ENCODE results near the gene SNN.

Gene SNN

GRCh38 chr16:11696266-11697012 lies 28.2 kb downstream of the SNN start:
- H3K27ac ChIP-seq = no peak overlapping the region

DNA sequence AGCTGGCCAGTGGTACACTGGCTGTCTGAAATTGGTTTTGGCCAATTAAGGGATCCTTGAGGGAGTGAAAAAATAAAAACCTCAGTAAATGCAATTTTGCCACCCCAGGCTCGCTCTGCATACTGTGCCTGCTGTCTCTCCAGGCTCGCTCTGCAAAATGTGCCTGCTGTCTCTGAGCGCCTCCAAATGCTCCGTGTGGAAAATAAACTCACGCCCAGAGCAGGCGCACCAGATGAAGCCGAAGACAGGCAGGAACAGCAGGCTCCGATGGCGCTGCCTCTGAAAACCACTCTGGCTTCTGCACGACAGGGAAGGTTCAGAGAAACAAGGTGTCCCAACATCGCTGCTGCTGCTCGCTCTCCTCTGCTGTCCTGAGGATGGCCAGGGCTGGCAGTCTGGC lies 29.1 kb downstream of the SNN start:
- no peak overlapping the region for H3K27ac ChIP-seq
- TF ChIP-seq ZFX (IDR thresholded peaks at IDR 0.05; ENCODE audit: borderline replicate concordance) (no peak), CTCF (IDR thresholded peaks at IDR 0.05) (no peak)

More at GRCh38 chr16:11696266-11697012, 28.2 kb downstream of the SNN start:
- TF ChIP-seq CTCF (IDR thresholded peaks at IDR 0.05) (no peak), ZFX (IDR thresholded peaks at IDR 0.05; ENCODE audit: borderline replicate concordance) (no peak)

GRCh38 chr16:11698271-11698689 lies 30.0 kb downstream of the SNN start:
- TF ChIP-seq CTCF (IDR thresholded peaks at IDR 0.05) (no peak), ZFX (IDR thresholded peaks at IDR 0.05; ENCODE audit: borderline replicate concordance) (no peak)
- no peak overlapping the region for H3K27ac ChIP-seq

- TF ChIP-seq CTCF (IDR thresholded peaks at IDR 0.05) (no peak), ZFX (IDR thresholded peaks at IDR 0.05; ENCODE audit: borderline replicate concordance) (no peak)
- no peak overlapping the region for H3K27ac ChIP-seq
Measured at GRCh38 chr16:11699234-11699894, 31.1 kb downstream of the SNN start.

- no peak overlapping the region for H3K27ac ChIP-seq
Measured at GRCh38 chr16:11700264-11701029, 32.2 kb downstream of the SNN start.

DNA sequence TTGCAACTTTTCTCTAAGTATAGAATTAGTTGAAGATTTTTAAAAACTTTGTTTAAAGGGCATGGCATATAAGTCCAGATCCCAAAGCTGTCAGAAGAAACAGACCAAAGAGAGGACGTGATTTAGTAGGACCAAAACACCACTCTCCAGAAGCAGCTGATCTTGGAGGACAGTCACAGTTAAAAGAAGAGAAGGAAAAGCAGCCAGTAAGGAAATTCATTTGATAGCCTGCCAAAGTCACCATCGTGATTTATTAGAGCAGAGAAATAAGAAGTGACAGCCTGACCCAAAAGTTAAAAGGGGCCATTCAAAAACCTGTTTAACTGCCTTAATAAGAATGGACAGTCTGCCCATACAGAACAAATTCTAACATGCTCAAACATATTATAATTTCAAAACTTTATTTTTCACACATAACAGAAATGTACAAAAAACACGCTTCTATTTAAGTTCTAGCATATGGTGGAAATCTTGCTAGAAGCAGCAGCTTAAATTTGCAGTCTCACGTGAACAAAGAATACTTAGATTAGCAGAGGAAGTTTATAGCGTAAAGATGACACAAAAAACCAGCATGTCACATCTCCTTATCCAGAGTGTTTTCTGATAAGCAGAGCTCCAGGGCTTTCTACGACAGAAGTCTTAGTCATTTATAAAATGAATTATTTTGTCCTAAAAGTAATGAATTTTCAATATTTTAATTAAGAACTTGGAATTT lies 37.2 kb downstream of the SNN start:
- H3K27ac ChIP-seq = no peak overlapping the region
- TF ChIP-seq CTCF (IDR thresholded peaks at IDR 0.05) (no peak), ZFX (IDR thresholded peaks at IDR 0.05; ENCODE audit: borderline replicate concordance) (no peak)

More at GRCh38 chr16:11700264-11701029, 32.2 kb downstream of the SNN start:
- TF ChIP-seq ZFX (IDR thresholded peaks at IDR 0.05; ENCODE audit: borderline replicate concordance) = no peak

GRCh38 chr16:11706180-11706742 lies 38.0 kb downstream of the SNN start:
- H3K27ac ChIP-seq = no peak overlapping the region
- TF ChIP-seq ZFX (IDR thresholded peaks at IDR 0.05; ENCODE audit: borderline replicate concordance) = no peak
- no peak for TF ChIP-seq CTCF (IDR thresholded peaks at IDR 0.05)

Measured in 22Rv1 (cell line).